Common myeloid progenitor, CD34-positive (primary cell): Measurements from ENCODE around the gene KIAA1210.

Source experiments
- CTCF ChIA-PET: fragments of 350-600 bp; sonication (Branson Sonifier 250); formaldehyde crosslinking; loops from one replicate; lab custom pipeline; 2021; ENCODE audit warnings: antibody characterized with exemption; lab: Charles Lee
- POLR2A ChIA-PET: fragments of 350-600 bp; sonication (Branson Sonifier 250); formaldehyde crosslinking; loops from one replicate; lab custom pipeline; 2021; ENCODE audit warnings: antibody characterized with exemption; lab: Charles Lee
- DNase-seq, 3 donors: peaks; one replicate each; pipeline versions ENCODE4 v3.0.0 to v3.0.0-alpha.2; 2013
- H3K27ac ChIP-seq, 2 experiments: 1 replicate in 1 of 2; 2 replicates in 1 of 2; pipeline ENCODE4 v1.7.0; 2013; ENCODE audit warnings: inconsistent platforms in 2 of 2, low read length in 2 of 2, mild to moderate bottlenecking in 2 of 2, low read depth in 1 of 2, moderate library complexity in 1 of 2; ENCODE audit not compliant: severe bottlenecking in 2 of 2, insufficient read depth in 1 of 2, poor library complexity in 1 of 2
- H3K27me3 ChIP-seq, 5 experiments: replicated peaks in 2 of 5; 1 replicate in 3 of 5; 2 replicates in 2 of 5; pipeline versions ENCODE4 v1.6.1 to v1.7.0; 2013; ENCODE audit warnings: low read length in 4 of 5, mild to moderate bottlenecking in 2 of 5, moderate library complexity in 2 of 5, inconsistent platforms in 1 of 5; ENCODE audit not compliant: insufficient read depth in 5 of 5, control insufficient read depth in 4 of 5
- H3K36me3 ChIP-seq, 4 experiments: 1 replicate in 2 of 4; 2 replicates in 2 of 4; pipeline versions ENCODE4 v1.6.1 to v1.7.0; 2013; ENCODE audit warnings: low read length in 3 of 4, control low read depth in 1 of 4, mild to moderate bottlenecking in 1 of 4; ENCODE audit not compliant: control insufficient read depth in 4 of 4, insufficient read depth in 4 of 4
- H3K4me1 ChIP-seq, 4 experiments: 1 replicate in 3 of 4; 2 replicates in 1 of 4; pipeline versions ENCODE4 v1.6.1 to v1.7.1; 2013; ENCODE audit warnings: low read length in 3 of 4, mild to moderate bottlenecking in 3 of 4, control low read depth in 1 of 4, inconsistent platforms in 1 of 4, moderate library complexity in 1 of 4; ENCODE audit not compliant: control insufficient read depth in 4 of 4, insufficient read depth in 4 of 4; ENCODE audit errors: control extremely low read depth in 1 of 4
- H3K4me3 ChIP-seq, 7 experiments: 1 replicate in 4 of 7; 2 replicates in 3 of 7; pipeline versions ENCODE4 v1.5.1 to v1.7.0; 2013; ENCODE audit warnings: mild to moderate bottlenecking in 7 of 7, low read length in 6 of 7, moderate library complexity in 6 of 7, inconsistent platforms in 2 of 7, low read depth in 2 of 7, control low read depth in 1 of 7; ENCODE audit not compliant: insufficient read depth in 4 of 7, control insufficient read depth in 1 of 7; ENCODE audit errors: extremely low read depth in 1 of 7
- H3K9me3 ChIP-seq, 5 experiments: 1 replicate in 4 of 5; 2 replicates in 1 of 5; pipeline versions ENCODE4 v1.6.1 to v1.7.1; 2013; ENCODE audit warnings: low read length in 4 of 5, mild to moderate bottlenecking in 2 of 5, inconsistent platforms in 1 of 5, low read depth in 1 of 5, moderate library complexity in 1 of 5; ENCODE audit not compliant: control insufficient read depth in 4 of 5, insufficient read depth in 2 of 5; ENCODE audit errors: control extremely low read depth in 1 of 5
- WGBS: methylation state at CpG from one replicate; pipeline ENCODE4 v1.1.5; 2013; ENCODE audit not compliant: insufficient coverage; 5-methylcytosine and 5-hydroxymethylcytosine counted together

The KIAA1210 gene

DNA sequence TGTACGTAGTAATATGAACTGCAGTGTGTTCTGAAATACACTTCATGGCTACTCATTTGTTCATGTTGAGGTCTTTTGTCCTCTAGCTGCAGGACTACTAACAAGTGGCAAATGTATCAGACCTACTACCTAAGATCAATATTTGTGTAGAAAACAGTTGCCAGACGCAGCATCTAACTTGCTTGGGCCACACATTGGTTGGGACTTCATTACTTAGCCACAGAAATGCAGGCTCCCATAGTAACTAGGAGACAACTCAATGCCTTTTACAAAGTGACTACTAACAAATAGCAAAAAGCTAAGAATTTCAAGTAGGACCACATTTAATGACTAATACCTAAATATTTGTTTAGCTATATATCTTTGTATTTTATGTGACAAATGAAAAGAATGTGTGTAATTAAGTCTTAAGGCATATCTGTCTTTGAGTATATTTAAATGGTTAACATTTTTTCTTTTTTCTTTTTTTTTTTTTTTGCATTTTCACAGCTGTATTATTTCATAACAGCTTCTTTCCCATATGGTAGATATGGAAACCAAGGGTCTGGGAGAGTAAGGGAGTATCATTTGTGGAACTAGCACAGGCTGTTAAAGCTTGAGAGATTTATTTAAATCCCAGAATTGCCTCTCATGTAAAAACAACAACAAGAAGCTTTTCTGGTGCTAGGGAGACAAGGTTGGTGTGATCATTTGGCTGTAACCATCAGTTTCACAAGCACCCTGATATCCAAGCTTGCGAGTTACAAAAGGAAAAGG is 52.2 kb downstream of the KIAA1210 start:
- Histone ChIP-seq H3K27me3 (no peaks in the 10 kb centered on the region), H3K4me1 (no peaks in the 10 kb centered on the region), H3K27ac (no peak overlapping the region), H3K9me3 (no peaks in the 10 kb centered on the region), H3K4me3 (no peak overlapping the region), H3K36me3 (no peaks in the 10 kb centered on the region)
- POLR2A ChIA-PET = no interaction called here
- CTCF ChIA-PET = interaction anchor here (1.5 kb wide), 1 partner anchor 11 kb away, joined by 5 read pairs; no protein-coding TSS in a partner anchor
- WGBS = 86% methylated on average over 2 of the region's 3 CpGs
- DNase-seq = no peak

DNA sequence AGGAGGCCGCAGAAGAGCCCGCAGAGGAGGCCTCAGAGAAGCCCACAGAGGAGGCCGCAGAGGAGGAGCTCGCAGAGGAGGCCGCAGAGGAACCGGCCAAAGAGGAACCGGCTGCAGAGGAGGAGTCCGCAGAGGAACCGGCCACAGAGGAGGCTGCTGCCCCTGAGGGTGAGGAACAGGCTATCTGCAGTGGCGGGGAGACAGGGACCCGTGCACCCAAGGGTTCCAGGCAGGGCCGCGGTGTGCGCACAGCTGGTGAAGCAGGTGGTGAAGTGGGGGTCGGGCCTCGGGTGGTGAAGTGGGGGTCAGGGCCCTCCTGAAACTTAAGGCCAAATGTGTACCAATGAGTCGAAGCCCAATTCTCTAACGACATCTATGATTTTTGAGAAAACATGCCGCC is 53.7 kb downstream of the KIAA1210 start:
- no peak for DNase-seq
- CTCF ChIA-PET = no interaction called here
- H3K9me3 ChIP-seq = no peaks in the 10 kb centered on the region
- POLR2A ChIA-PET = interaction anchor here (0.6 kb wide), 1 partner anchor 170 kb away, joined by 7 read pairs; no protein-coding TSS in a partner anchor
- 95% methylated on average over 15 of the region's 19 CpGs for WGBS
- no peaks in the 10 kb centered on the region for H3K4me1 ChIP-seq
- no peak overlapping the region for H3K4me3 ChIP-seq
- no peaks in the 10 kb centered on the region for H3K36me3 ChIP-seq
- peaks cover 0 to 5% (median 0%) of the 10 kb centered on the region in 5 experiments for H3K27me3 ChIP-seq
- no peak overlapping the region for H3K27ac ChIP-seq

DNA sequence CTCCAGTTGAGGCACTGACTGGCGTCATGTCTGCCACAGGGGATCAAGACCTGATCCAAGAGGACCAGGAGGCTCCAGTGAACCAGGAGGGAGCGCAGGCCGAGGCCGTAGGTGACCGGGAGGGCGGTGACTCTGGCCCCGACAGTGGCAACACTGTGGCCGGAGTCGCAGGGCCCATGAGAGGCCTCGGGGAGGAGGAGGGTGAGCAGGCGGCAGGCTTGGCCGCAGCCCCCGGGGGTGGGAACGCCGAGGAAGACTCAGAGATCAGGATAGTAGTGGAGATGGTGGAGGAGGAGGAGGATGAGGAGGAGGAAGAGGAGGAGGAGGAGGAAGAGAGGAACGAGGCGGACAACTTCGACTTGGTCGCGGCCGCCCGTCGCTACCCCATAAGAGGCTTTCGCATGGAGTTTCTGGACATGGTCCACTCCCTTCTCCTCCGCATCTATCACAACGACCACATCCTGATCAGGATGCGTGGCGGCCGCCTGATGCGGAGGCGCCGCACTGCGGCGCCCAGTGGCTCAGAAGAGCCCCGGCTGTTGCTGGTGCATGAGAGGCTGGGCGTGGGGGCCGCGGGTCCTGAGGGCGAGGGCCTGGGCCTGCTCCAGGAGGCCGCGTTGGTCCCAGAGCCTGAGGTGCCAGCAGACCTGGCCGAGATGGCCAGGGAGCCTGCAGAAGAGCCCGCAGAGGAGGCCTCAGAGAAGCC is 54.3 kb downstream of the KIAA1210 start:
- no peak for DNase-seq
- H3K4me3 ChIP-seq = no peak overlapping the region
- H3K9me3 ChIP-seq = no peaks in the 10 kb centered on the region
- H3K27me3 ChIP-seq = peaks cover 0 to 5% (median 0%) of the 10 kb centered on the region in 5 experiments
- H3K4me1 ChIP-seq = no peaks in the 10 kb centered on the region
- ChIA-PET POLR2A (no interaction called here), CTCF (no interaction called here)
- no peak overlapping the region for H3K27ac ChIP-seq
- 94% methylated on average over 42 of the region's 43 CpGs for WGBS
- H3K36me3 ChIP-seq = no peaks in the 10 kb centered on the region

DNA sequence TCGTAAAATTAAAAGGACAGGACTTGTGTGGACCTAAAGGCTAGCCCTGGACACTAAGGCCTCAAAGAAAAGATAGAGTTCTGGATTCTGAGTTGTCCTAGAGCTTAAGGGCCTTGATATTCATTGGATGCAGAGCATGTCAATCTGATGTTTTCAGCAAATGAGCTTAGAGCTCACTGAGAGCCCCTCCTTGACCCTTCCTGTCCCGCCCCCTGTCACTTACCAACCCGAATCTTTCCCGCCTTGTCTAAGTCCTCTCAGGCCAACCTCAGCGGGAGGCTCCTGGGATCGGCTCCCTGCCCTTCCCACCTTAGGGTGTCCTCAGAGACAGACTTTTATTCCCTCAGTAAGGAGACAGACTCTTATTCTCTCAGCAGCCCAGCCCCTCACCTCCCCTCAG is 54.9 kb downstream of the KIAA1210 start, which contains the start of gene CT47C1:
Gene CT47C1, plus strand, starts transcription at position 250 of the 400 bp plus-strand sequence. CDS start 233 bp downstream, outside the sequence.
- ChIA-PET CTCF (no interaction called here), POLR2A (no interaction called here)
- Histone ChIP-seq H3K36me3 (no peaks in the 10 kb centered on the region), H3K4me3 (no peak within 1 kb of the TSS), H3K27ac (no peak within 1 kb of the TSS), H3K4me1 (no peaks in the 10 kb centered on the region), H3K9me3 (no peaks in the 10 kb centered on the region), H3K27me3 (peaks cover 0 to 5% (median 0%) of the 10 kb centered on the region in 5 experiments)
- peak in 1 of 3 donors; percentile 2 for DNase-seq
- 87% methylated on average over 6 of the region's 6 CpGs for WGBS

DNA sequence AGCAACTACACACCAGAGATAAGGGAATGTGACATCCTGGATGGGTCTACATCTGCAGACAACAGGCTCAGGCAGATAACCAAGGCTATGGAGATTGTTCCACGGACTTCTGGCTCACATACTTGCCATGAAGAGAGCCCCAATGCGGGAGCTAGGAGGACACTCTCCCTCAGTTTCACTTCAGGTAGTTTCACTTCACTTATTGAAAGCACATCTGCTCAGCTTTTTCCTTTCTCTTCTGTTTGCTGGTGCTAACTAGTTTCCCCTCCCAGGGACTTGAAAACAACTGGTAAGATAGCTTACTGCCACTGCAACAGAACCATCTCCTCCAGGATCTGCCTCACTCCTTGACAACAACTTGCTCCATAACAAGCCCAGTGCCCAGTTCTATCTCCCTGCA is 56.2 kb downstream of the KIAA1210 start:
- 60% methylated on average over 2 of the region's 2 CpGs for WGBS
- Histone ChIP-seq H3K27me3 (peaks cover 0 to 5% (median 0%) of the 10 kb centered on the region in 5 experiments), H3K9me3 (no peaks in the 10 kb centered on the region), H3K4me1 (no peaks in the 10 kb centered on the region), H3K36me3 (no peaks in the 10 kb centered on the region), H3K27ac (no peak overlapping the region), H3K4me3 (no peak overlapping the region)
- ChIA-PET POLR2A (no interaction called here), CTCF (no interaction called here)
- no peak for DNase-seq

DNA sequence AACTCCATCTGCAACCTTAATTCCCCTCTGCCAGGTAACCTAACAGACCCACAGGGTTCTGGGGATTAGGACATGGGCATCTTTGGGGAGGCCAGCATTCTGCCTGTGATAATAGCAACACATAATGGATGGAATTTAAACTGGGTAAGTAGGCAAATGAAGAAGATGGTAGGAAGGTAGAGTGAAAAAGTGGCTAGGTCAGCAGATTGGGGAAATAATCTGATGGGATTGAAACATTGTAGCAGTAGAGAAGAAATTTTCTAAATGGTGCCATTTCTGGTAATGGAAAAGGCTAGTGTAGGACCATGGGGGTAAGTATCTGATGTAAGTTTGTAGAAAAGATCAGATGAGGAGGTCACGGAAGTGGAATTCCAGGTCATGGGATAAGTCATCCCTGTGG is 57.9 kb downstream of the KIAA1210 start:
- POLR2A ChIA-PET = no interaction called here
- 90% methylated on average over 1 of the region's 1 CpG for WGBS
- no peaks in the 10 kb centered on the region for H3K9me3 ChIP-seq
- H3K27ac ChIP-seq = no peak overlapping the region
- CTCF ChIA-PET = interaction anchor here (0.8 to 1.4 kb wide), 3 partner anchors 31 to 222 kb away, joined by 3 read pairs; no protein-coding TSS in a partner anchor
- H3K4me1 ChIP-seq = no peaks in the 10 kb centered on the region
- H3K4me3 ChIP-seq = no peak overlapping the region
- H3K27me3 ChIP-seq = peaks cover 0 to 5% (median 0%) of the 10 kb centered on the region in 5 experiments
- H3K36me3 ChIP-seq = no peaks in the 10 kb centered on the region
- DNase-seq = no peak

DNA sequence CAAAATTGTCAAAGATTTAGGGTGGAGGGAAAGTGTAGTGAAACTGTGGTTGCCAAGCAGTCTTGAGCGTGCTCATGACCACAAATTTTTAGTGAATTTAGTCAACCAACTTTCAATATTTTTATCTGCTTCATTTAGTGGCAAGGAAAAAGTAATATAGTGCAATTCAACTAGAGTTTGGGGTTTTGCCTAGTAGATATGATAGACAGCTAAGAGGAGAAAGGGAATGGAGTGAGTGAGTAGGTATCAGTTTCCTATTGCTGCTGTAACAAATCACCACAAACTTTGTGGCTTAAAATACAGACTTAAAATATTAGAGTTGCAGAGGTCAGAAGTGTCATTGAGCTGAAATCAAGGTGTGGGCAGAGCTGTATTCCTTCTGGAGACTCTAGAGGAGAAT is 58.5 kb downstream of the KIAA1210 start:
- CTCF ChIA-PET = interaction anchor here (0.8 to 0.9 kb wide), 2 partner anchors 32 to 221 kb away, joined by 3 read pairs; no protein-coding TSS in a partner anchor
- H3K9me3 ChIP-seq = no peaks in the 10 kb centered on the region
- WGBS = no CpG with 5 or more reads among the region's 1 CpG
- DNase-seq = no peak
- no peak overlapping the region for H3K4me3 ChIP-seq
- peaks cover 0 to 5% (median 0%) of the 10 kb centered on the region in 5 experiments for H3K27me3 ChIP-seq
- H3K36me3 ChIP-seq = no peaks in the 10 kb centered on the region
- POLR2A ChIA-PET = no interaction called here
- no peaks in the 10 kb centered on the region for H3K4me1 ChIP-seq
- no peak overlapping the region for H3K27ac ChIP-seq
